ENCODE results near the gene ACTN3.

GRCh38 chr11:66554602-66555001 lies 7.9 kb downstream of the ACTN3 start:
- TF ChIP-seq POLR2A (IDR thresholded peaks at IDR 0.05; ENCODE audit: low read depth, low read length): no peak
- no peak for TF ChIP-seq RAD21 (IDR thresholded peaks at IDR 0.05; ENCODE audit: low read length)
- TF ChIP-seq CTCF (conservative IDR thresholded peaks at IDR 0.05; ENCODE audit: low read depth, low read length): no peak
- no peak for TF ChIP-seq MXI1 (IDR thresholded peaks at IDR 0.05; ENCODE audit: borderline replicate concordance, low read depth, low read length)
- TF ChIP-seq CEBPB (IDR thresholded peaks at IDR 0.05; ENCODE audit: low read depth, low read length): no peak
- no peak for TF ChIP-seq RCOR1 (IDR thresholded peaks at IDR 0.05; ENCODE audit: insufficient replicate concordance, low read length)
- no peak for TF ChIP-seq MAZ (IDR thresholded peaks at IDR 0.05; ENCODE audit: borderline replicate concordance, low read depth, low read length)
- TF ChIP-seq SMC3 (IDR thresholded peaks at IDR 0.05; ENCODE audit: low read depth, low read length): no peak

Data from IMR-90 (cell line).